Caco-2 (cell line): ENCODE results near the gene TSEN34. TPM values are rescaled to one million over a fixed set of nuclear protein-coding genes. Genes with fewer than 3 reads are reported as not detected.
"Not testable (repeated sequence)": the region's sequence is repeated elsewhere in the genome, so short reads cannot be mapped to it uniquely, and the experiment has no call there.

Source experiments
- BruUV-seq: library from RNA; stranded (reverse); fragments of 400-500 nt; replicated peaks from 2 replicates; lab custom pipeline; 2021; lab: Mats Ljungman, UMichigan
- CTCF ChIA-PET: fragments of 300-600 bp; sonication (Branson Sonifier 250); formaldehyde crosslinking; loops from one replicate; lab custom pipeline; 2022; ENCODE audit warnings: antibody characterized with exemption; lab: Charles Lee
- POLR2A ChIA-PET: fragments of 300-600 bp; sonication (Branson Sonifier 250); formaldehyde crosslinking; loops from one replicate; lab custom pipeline; 2022; ENCODE audit warnings: antibody characterized with exemption; lab: Charles Lee
- DNase-seq, 2 experiments: peaks; one replicate each; pipeline versions ENCODE4 v3.0.0 to v3.0.0-alpha.2; 2020 to 2022
- H3K27me3 ChIP-seq: replicated peaks from 2 replicates; pipeline ENCODE4 v1.6.0; 2011; ENCODE audit warnings: low read length; ENCODE audit not compliant: control insufficient read depth, insufficient read depth
- H3K36me3 ChIP-seq: 2 replicates; pipeline ENCODE4 v1.5.1; 2011; ENCODE audit warnings: low read length; ENCODE audit not compliant: control insufficient read depth, insufficient read depth
- H3K4me1 ChIP-seq: fragments of 250-450 bp; sonication (Bioruptor Pico); 2 replicates; pipeline ENCODE4 v1.5.1; 2020; ENCODE audit warnings: mild to moderate bottlenecking
- H3K4me3 ChIP-seq: 2 replicates; pipeline ENCODE4 v1.5.1; 2011; ENCODE audit warnings: low read depth, mild to moderate bottlenecking, control low read depth, low read length
- H3K9me3 ChIP-seq: fragments of 250-450 bp; sonication (Bioruptor Pico); 2 replicates; pipeline ENCODE4 v1.5.1; 2020; ENCODE audit warnings: mild to moderate bottlenecking, moderate library complexity
- H3K27ac Mint-ChIP-seq: one replicate; pipeline ENCODE4 v1.8.0; 2022; ENCODE audit warnings: mixed read lengths; ENCODE audit not compliant: unreplicated experiment
- H3K27me3 Mint-ChIP-seq: one replicate; pipeline ENCODE4 v1.8.0; 2022; ENCODE audit warnings: mixed read lengths; ENCODE audit not compliant: insufficient read depth, unreplicated experiment
- H3K36me3 Mint-ChIP-seq: one replicate; pipeline ENCODE4 v1.8.0; 2022; ENCODE audit warnings: mild to moderate bottlenecking, mixed read lengths; ENCODE audit not compliant: insufficient read depth, unreplicated experiment
- H3K4me1 Mint-ChIP-seq: one replicate; pipeline ENCODE4 v1.8.0; 2022; ENCODE audit warnings: low read depth, mixed read lengths; ENCODE audit not compliant: unreplicated experiment
- H3K4me3 Mint-ChIP-seq: one replicate; pipeline ENCODE4 v1.8.0; 2022; ENCODE audit warnings: mild to moderate bottlenecking, moderate library complexity, mixed read lengths; ENCODE audit not compliant: unreplicated experiment
- H3K9me3 Mint-ChIP-seq: one replicate; pipeline ENCODE4 v1.8.0; 2022; ENCODE audit warnings: mixed read lengths; ENCODE audit not compliant: unreplicated experiment
- intact Hi-C: fragments of 100-400 bp; cut with micrococcal nuclease; formaldehyde crosslinking; loops from one replicate; pipeline ENCODE4 v1.10.0; 2022; ENCODE audit not compliant: unreplicated experiment
- total RNA-seq: library from RNA; stranded (reverse); gene quantifications from 2 replicates; pipeline ENCODE4 v1.2.3, GENCODE V29; 2022
- TF ChIP-seq, protein P1 (sequence below), 2 experiments: fragments of 200-600 bp in 1 of 2; IDR thresholded peaks; 1 replicate in 1 of 2; 2 replicates in 1 of 2; pipeline versions ENCODE4 v1.5.1 to v1.8.0; 2011 to 2022; ENCODE audit warnings: antibody characterized with exemption in 1 of 2, control low read depth in 1 of 2, inconsistent platforms in 1 of 2, low read depth in 1 of 2, low read length in 1 of 2, mild to moderate bottlenecking in 1 of 2, moderate library complexity in 1 of 2; ENCODE audit not compliant: insufficient read depth in 1 of 2, severe bottlenecking in 1 of 2, unreplicated experiment in 1 of 2

The TSEN34 gene
- total RNA-seq, 1 experiment from 2014 or later = 42.6 TPM

DNA sequence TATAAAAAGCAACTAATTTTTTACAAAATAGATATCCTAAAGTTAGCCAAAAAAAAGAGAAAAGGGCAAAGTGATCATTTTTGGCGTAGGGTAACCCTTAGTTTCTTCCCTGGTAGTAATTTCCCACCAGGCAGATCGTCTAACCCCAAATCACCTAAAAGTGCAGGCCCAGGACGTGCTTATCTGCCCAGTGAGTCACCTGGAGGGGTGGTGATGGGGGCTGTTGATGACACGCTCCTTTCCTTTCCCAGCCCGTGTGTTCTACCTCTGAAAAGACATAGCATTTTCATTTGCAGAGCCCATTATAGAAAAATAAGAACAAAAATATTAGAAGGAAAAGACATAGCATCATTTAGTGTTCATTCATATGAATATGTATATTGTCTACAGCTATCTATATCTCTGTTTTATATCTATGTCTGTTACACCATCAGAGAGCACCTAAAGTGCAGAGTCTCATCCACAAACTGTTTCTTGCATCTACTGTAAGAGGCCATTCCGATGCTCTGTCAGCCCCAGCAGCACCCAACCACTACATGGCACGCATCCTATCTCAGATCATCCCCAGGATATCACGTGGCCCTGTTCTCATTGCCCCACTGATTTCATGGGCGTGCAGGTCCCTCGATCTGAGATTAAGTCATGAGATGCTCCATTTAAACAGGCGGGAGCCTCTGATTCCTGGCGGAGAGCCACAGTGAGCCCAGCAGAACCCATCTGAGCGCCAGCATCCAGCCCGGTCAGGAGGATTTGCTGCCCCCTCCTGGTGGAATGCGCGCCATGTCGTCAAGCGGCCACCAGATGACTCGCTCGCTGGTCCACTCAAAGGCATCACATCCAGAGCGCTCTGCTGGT is 40.2 kb downstream of the TSEN34 start:
- peaks cover 4% of the 10 kb centered on the region for H3K9me3 Mint-ChIP-seq
- peaks cover 4% of the 10 kb centered on the region for H3K36me3 Mint-ChIP-seq
- POLR2A ChIA-PET = interaction anchor here (0.7 kb wide), 1 partner anchor 42 kb away, joined by 3 read pairs; the partner anchor contains the start of gene MBOAT7
- peak; percentile 86 to 91 for DNase-seq
- H3K27ac Mint-ChIP-seq = no peak overlapping the region
- Histone ChIP-seq H3K9me3 (peaks cover 11% of the 10 kb centered on the region; the same call in 1 of the 2 replicates), H3K36me3 (no peaks in the 10 kb centered on the region), H3K4me3 (no peak overlapping the region), H3K4me1 (peaks cover 9% of the 10 kb centered on the region), H3K27me3 (no peaks in the 10 kb centered on the region)
- H3K4me1 Mint-ChIP-seq = peaks cover 24% of the 10 kb centered on the region
- intact Hi-C loops = loop anchor here (1.0 to 2.0 kb wide), 3 partner anchors 21 to 63 kb away; partner anchors contain the start of gene TMC4
- H3K4me3 Mint-ChIP-seq = no peak overlapping the region
- no TSS peak for BruUV-seq
- peaks cover 3% of the 10 kb centered on the region for H3K27me3 Mint-ChIP-seq
- TF ChIP-seq, protein P1, sequence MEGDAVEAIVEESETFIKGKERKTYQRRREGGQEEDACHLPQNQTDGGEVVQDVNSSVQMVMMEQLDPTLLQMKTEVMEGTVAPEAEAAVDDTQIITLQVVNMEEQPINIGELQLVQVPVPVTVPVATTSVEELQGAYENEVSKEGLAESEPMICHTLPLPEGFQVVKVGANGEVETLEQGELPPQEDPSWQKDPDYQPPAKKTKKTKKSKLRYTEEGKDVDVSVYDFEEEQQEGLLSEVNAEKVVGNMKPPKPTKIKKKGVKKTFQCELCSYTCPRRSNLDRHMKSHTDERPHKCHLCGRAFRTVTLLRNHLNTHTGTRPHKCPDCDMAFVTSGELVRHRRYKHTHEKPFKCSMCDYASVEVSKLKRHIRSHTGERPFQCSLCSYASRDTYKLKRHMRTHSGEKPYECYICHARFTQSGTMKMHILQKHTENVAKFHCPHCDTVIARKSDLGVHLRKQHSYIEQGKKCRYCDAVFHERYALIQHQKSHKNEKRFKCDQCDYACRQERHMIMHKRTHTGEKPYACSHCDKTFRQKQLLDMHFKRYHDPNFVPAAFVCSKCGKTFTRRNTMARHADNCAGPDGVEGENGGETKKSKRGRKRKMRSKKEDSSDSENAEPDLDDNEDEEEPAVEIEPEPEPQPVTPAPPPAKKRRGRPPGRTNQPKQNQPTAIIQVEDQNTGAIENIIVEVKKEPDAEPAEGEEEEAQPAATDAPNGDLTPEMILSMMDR (IDR thresholded peaks at IDR 0.05; ENCODE audit: insufficient read depth in 1 of 2, low read depth in 1 of 2, low read length in 1 of 2, severe bottlenecking in 1 of 2, unreplicated experiment in 1 of 2) = peak; percentile 87 to 90
- CTCF ChIA-PET = interaction anchor here (1.0 kb wide), 1 partner anchor 58 kb away, joined by 3 read pairs; the partner anchor contains the start of gene TMC4

GRCh38 chr19:54233941-54234340 is 42.8 kb downstream of the TSEN34 start:
- Histone ChIP-seq H3K9me3 (peaks cover 11% of the 10 kb centered on the region; the same call in 1 of the 2 replicates), H3K4me3 (no peak overlapping the region), H3K36me3 (no peaks in the 10 kb centered on the region), H3K4me1 (peaks cover 9% of the 10 kb centered on the region), H3K27me3 (no peaks in the 10 kb centered on the region)
- intact Hi-C loops = no loop called here
- TF ChIP-seq, protein P1 (IDR thresholded peaks at IDR 0.05; ENCODE audit: insufficient read depth in 1 of 2, low read depth in 1 of 2, low read length in 1 of 2, severe bottlenecking in 1 of 2, unreplicated experiment in 1 of 2) = no peak
- Mint-ChIP-seq H3K27me3 (peaks cover 6% of the 10 kb centered on the region), H3K4me1 (peaks cover 24% of the 10 kb centered on the region), H3K4me3 (no peak overlapping the region), H3K27ac (no peak overlapping the region), H3K9me3 (peaks cover 11% of the 10 kb centered on the region), H3K36me3 (peaks cover 4% of the 10 kb centered on the region)
- ChIA-PET CTCF (no interaction called here), POLR2A (no interaction called here)
- no TSS peak for BruUV-seq
- no peak for DNase-seq

DNA sequence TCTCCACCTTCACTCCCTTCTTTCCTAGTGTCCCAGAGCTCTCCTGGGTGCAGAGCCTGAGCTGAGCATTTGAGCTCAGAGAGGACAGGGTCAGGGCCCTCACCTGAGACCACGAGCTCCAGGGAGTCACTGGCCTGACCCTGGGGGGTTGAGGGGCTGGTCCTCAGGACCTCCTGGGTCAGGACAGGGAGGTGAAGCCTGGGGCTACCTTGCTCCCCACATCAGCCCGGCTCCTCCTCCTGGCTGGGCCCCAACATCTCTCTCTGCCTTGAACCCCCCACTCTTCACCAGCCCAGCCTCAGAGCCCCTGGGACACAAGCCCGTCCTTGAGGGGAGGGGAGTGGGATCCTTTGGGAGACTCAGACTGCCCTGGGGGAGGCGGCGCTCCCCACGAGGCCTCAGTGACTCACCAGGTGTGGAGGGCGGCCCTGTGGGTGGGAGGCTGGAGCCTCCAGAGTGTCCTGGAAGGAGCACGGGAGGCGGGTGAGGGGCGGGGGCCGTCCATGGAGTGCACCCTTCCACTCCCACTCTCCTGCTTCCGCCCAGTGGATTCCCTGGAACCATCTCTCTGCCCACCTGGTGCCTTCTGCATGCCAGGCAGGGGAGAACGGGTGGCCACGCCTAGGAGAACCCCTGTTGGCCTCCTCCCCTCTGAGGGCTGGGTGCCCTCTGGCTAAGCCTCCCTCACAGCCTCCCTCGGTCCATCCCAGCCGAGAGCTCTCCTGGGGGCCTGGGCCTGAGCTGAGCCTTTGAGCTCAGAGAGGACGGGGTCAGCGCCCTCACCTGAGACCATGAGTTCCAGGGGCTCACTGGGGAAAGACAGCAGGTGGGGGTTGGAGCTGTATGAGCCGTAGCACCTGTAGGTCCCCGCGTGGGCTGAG is 48.6 kb downstream of the TSEN34 start:
- H3K4me3 Mint-ChIP-seq, H3K27ac Mint-ChIP-seq, H3K36me3 Mint-ChIP-seq, H3K9me3 ChIP-seq, POLR2A ChIA-PET, BruUV-seq, H3K4me1 ChIP-seq, H3K4me1 Mint-ChIP-seq, H3K27me3 ChIP-seq, H3K36me3 ChIP-seq, DNase-seq, intact Hi-C loops, CTCF ChIA-PET, H3K4me3 ChIP-seq: not testable (repeated sequence)
- Mint-ChIP-seq H3K9me3 (peaks cover 11% of the 10 kb centered on the region), H3K27me3 (peaks cover 11% of the 10 kb centered on the region)

GRCh38 chr19:54240372-54241336 is 49.5 kb downstream of the TSEN34 start:
- POLR2A ChIA-PET, BruUV-seq: not testable (repeated sequence)

More at GRCh38 chr19:54240372-54241336, 49.5 kb downstream of the TSEN34 start:
- DNase-seq, intact Hi-C loops, H3K27me3 ChIP-seq, CTCF ChIA-PET, H3K9me3 ChIP-seq, H3K4me1 ChIP-seq, H3K36me3 ChIP-seq, H3K4me1 Mint-ChIP-seq, H3K4me3 Mint-ChIP-seq, H3K4me3 ChIP-seq, H3K36me3 Mint-ChIP-seq, H3K27ac Mint-ChIP-seq: not testable (repeated sequence)
- Mint-ChIP-seq H3K27me3 (peaks cover 11% of the 10 kb centered on the region), H3K9me3 (peaks cover 11% of the 10 kb centered on the region)
